HepG2 (cell line): ENCODE data around the gene HCFC1R1. TPM values are rescaled to one million over a fixed set of nuclear protein-coding genes. Genes with fewer than 3 reads are reported as not detected.

Experiments
- ARID2 ChIP-seq: sonication (generic); formaldehyde crosslinking; IDR thresholded peaks from 2 replicates; pipeline ENCODE4 v1.8.1; 2022; ENCODE audit warnings: mild to moderate bottlenecking, missing genetic modification reagents, borderline replicate concordance
- CSRNP2 ChIP-seq: sonication (generic); formaldehyde crosslinking; conservative IDR thresholded peaks from 2 replicates; pipeline ENCODE4 v1.8.0; 2022; ENCODE audit warnings: low read depth, missing genetic modification reagents
- HOMEZ ChIP-seq: IDR thresholded peaks from 2 replicates; pipeline ENCODE4 v1.6.1; 2016; ENCODE audit warnings: low read depth
- LRRFIP1 ChIP-seq: sonication (generic); formaldehyde crosslinking; conservative IDR thresholded peaks from 2 replicates; pipeline ENCODE4 v1.4.0; 2020; ENCODE audit warnings: missing genetic modification reagents
- MEF2D ChIP-seq: sonication (generic); formaldehyde crosslinking; IDR thresholded peaks from 2 replicates; pipeline ENCODE4 v1.5.1; 2020; ENCODE audit warnings: mild to moderate bottlenecking, missing genetic modification reagents
- MXD1 ChIP-seq: sonication (generic); formaldehyde crosslinking; IDR thresholded peaks from 2 replicates; pipeline ENCODE4 v1.4.0; 2020; ENCODE audit warnings: mild to moderate bottlenecking, missing genetic modification reagents
- NR2C2 ChIP-seq: sonication (generic); formaldehyde crosslinking; IDR thresholded peaks from 2 replicates; pipeline ENCODE4 v1.4.0; 2020; ENCODE audit warnings: missing genetic modification reagents, mild to moderate bottlenecking, moderate library complexity, borderline replicate concordance
- PAWR ChIP-seq: sonication (generic); formaldehyde crosslinking; IDR thresholded peaks from 2 replicates; pipeline ENCODE4 v1.4.0; 2020; ENCODE audit warnings: missing genetic modification reagents, mild to moderate bottlenecking, borderline replicate concordance
- PHF21A ChIP-seq: sonication (generic); formaldehyde crosslinking; IDR thresholded peaks from 2 replicates; pipeline ENCODE4 v1.5.0; 2020; ENCODE audit warnings: mild to moderate bottlenecking, missing genetic modification reagents
- SNAI1 ChIP-seq: sonication (generic); formaldehyde crosslinking; IDR thresholded peaks from 2 replicates; pipeline ENCODE4 v1.5.0; 2020; ENCODE audit warnings: mild to moderate bottlenecking, missing genetic modification reagents, borderline replicate concordance
- SRSF1 ChIP-seq: fragments of 200-400 bp; formaldehyde crosslinking; optimal IDR thresholded peaks from 2 replicates; pipeline ENCODE3; 2017; ENCODE audit warnings: mild to moderate bottlenecking, low read depth, low read length, moderate library complexity
- TCF7L2 ChIP-seq: IDR thresholded peaks from 2 replicates; pipeline ENCODE4 v1.6.1; 2011; ENCODE audit warnings: mild to moderate bottlenecking, low read depth, low read length, moderate library complexity
- TEF ChIP-seq: sonication (generic); formaldehyde crosslinking; IDR thresholded peaks from 2 replicates; pipeline ENCODE4 v1.5.0; 2020; ENCODE audit warnings: missing genetic modification reagents
- TP53 ChIP-seq: sonication (generic); formaldehyde crosslinking; conservative IDR thresholded peaks from 2 replicates; pipeline ENCODE4 v1.4.0; 2020; ENCODE audit warnings: missing genetic modification reagents
- ZC3H13 ChIP-seq: sonication (generic); formaldehyde crosslinking; IDR thresholded peaks from 2 replicates; pipeline ENCODE4 v1.8.1; 2023; ENCODE audit warnings: mild to moderate bottlenecking, missing genetic modification reagents, moderate library complexity
- ZFAT ChIP-seq: sonication (generic); formaldehyde crosslinking; conservative IDR thresholded peaks from 2 replicates; pipeline ENCODE4 v1.8.1; 2023; ENCODE audit warnings: missing genetic modification reagents, inconsistent platforms
- ZFP36 ChIP-seq: fragments of 150-350 bp; IDR thresholded peaks from 2 replicates; pipeline ENCODE4 v1.6.1; 2018; ENCODE audit warnings: borderline replicate concordance, low read length, low read depth; ENCODE audit not compliant: partially characterized antibody
- ZFP41 ChIP-seq: sonication (generic); formaldehyde crosslinking; IDR thresholded peaks from 2 replicates; pipeline ENCODE4 v1.4.0; 2020; ENCODE audit warnings: mild to moderate bottlenecking, missing genetic modification reagents, borderline replicate concordance
- ZNF333 ChIP-seq: sonication (generic); formaldehyde crosslinking; IDR thresholded peaks from 2 replicates; pipeline ENCODE4 v1.4.0; 2020; ENCODE audit warnings: mild to moderate bottlenecking, missing genetic modification reagents, borderline replicate concordance
- ZNF33B ChIP-seq: sonication (generic); formaldehyde crosslinking; IDR thresholded peaks from 2 replicates; pipeline ENCODE4 v1.5.1; 2020; ENCODE audit warnings: mild to moderate bottlenecking, missing genetic modification reagents
- ZNF572 ChIP-seq: sonication (generic); formaldehyde crosslinking; IDR thresholded peaks from 2 replicates; pipeline ENCODE4 v1.5.1; 2020; ENCODE audit warnings: mild to moderate bottlenecking, missing genetic modification reagents
- polyA plus RNA-seq, 8 experiments: library from polyadenylated mRNA; depleted of rRNA in 3 of 8; stranded (reverse) in 7 of 8; unstranded in 1 of 8; fragments of >200 nt; fragmentation: Illumina TruSeq in 4 of 8; extraction: Trizol in 4 of 8; gene quantifications; 2 replicates each; pipeline versions ENCODE4 v1.2.1 to v1.2.3, GENCODE V29; 2011 to 2016; ENCODE audit warnings: low read depth in 4 of 8, missing spikeins in 1 of 8, mixed read lengths in 1 of 8; ENCODE audit not compliant: insufficient read depth in 1 of 8
- total RNA-seq, 5 experiments: library from RNA; depleted of rRNA; stranded (reverse); fragments of >200 nt; fragmentation: Illumina TruSeq; extraction: Trizol; gene quantifications; 2 replicates each; pipeline ENCODE4 v1.2.3, GENCODE V29; 2016; ENCODE audit warnings: low read depth in 1 of 5

Gene HCFC1R1
- total and polyA plus RNA-seq, 2 of the 13 experiments (the other 11 are each of a cell fraction or from before 2014, with no cell fraction given) = 13.8 to 16.1 TPM

- TF ChIP-seq CSRNP2 (CRISPR knock-in tag) = no peak
- peak; percentile 50; the same call in 1 of the 2 replicates for TF ChIP-seq ZC3H13 (CRISPR knock-in tag)
- no peak for TF ChIP-seq HOMEZ (CRISPR knock-in tag)
- no peak for TF ChIP-seq ZNF33B (CRISPR knock-in tag)
- TF ChIP-seq ZFP36 = no peak
- TF ChIP-seq TEF (CRISPR knock-in tag) = no peak
- TF ChIP-seq SNAI1 (CRISPR knock-in tag) = no peak
- no peak for TF ChIP-seq TP53
- no peak for TF ChIP-seq ZNF333 (CRISPR knock-in tag)
- no peak for TF ChIP-seq NR2C2
- no peak for TF ChIP-seq LRRFIP1
- 0 out of 2 replicates have a peak, but pooled peaks have one; percentile 32 for TF ChIP-seq MXD1 (CRISPR knock-in tag)
- no peak for TF ChIP-seq SRSF1
- no peak for TF ChIP-seq TCF7L2
- TF ChIP-seq ZFAT (CRISPR knock-in tag) = no peak
- TF ChIP-seq PHF21A (CRISPR knock-in tag) = no peak; the same call in 1 of the 2 replicates
- TF ChIP-seq MEF2D = no peak
- TF ChIP-seq PAWR = no peak
- no peak for TF ChIP-seq ARID2 (CRISPR knock-in tag)
- TF ChIP-seq ZFP41 (CRISPR knock-in tag) = no peak
- no peak for TF ChIP-seq ZNF572 (CRISPR knock-in tag)
Measured at GRCh38 chr16:3012828-3013420, 10.8 kb downstream of the HCFC1R1 start, which contains the start of gene CLDN9 (continued).
